ENCODE measurements around the gene NXPH4. TPM values are rescaled to one million over a fixed set of nuclear protein-coding genes. Genes with fewer than 3 reads are reported as not detected.

Gene NXPH4
- total and polyA plus RNA-seq, 10 of the 15 experiments (the other 5 are each of a cell fraction or from before 2014, with no cell fraction given): 0.03 to 0.26 TPM; not detected in 8

DNA sequence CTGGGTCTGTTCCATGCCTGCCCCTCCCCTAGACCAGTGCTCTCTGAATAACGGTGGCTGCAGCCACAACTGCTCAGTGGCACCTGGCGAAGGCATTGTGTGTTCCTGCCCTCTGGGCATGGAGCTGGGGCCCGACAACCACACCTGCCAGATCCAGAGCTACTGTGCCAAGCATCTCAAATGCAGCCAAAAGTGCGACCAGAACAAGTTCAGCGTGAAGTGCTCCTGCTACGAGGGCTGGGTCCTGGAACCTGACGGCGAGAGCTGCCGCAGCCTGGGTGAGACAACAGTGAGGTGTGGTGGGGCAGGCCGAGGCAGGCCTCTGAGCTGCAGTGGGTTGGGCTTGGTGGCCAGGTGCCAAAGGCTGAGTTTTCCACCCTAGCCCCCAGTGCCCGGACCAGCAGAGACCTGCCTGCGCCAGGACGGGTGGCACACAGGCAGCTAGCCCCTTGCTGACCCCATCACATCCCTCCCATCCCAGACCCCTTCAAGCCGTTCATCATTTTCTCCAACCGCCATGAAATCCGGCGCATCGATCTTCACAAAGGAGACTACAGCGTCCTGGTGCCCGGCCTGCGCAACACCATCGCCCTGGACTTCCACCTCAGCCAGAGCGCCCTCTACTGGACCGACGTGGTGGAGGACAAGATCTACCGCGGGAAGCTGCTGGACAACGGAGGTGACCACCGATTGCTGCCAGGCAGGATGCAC lies 41.0 kb upstream of the NXPH4 start:
- Histone ChIP-seq H3K4me2 (ENCODE audit: control insufficient read depth, insufficient read depth) (no peak overlapping the region), H3K9ac (ENCODE audit: control insufficient read depth, insufficient read depth, low read length) (no peak overlapping the region), H3K27me3 (replicated peaks in 1 of 2; ENCODE audit: control insufficient read depth in 2 of 2, insufficient read depth in 2 of 2, low read length in 1 of 2) (no peaks in the 10 kb centered on the region; a peak in 1 of 4 replicates), H2AFZ (ENCODE audit: control insufficient read depth, low read depth, low read length) (no peak overlapping the region), H3K4me3 (no peak overlapping the region), H3K9me3 (replicated peaks; ENCODE audit: control insufficient read depth, insufficient read depth, low read length) (no peaks in the 10 kb centered on the region), H4K20me1 (ENCODE audit: control insufficient read depth, insufficient read depth) (no peaks in the 10 kb centered on the region; the same call in 1 of the 2 replicates), H3K4me1 (ENCODE audit: control insufficient read depth, insufficient read depth, low read length) (no peaks in the 10 kb centered on the region), H3K27ac (ENCODE audit: control insufficient read depth, insufficient read depth) (no peak overlapping the region), H3K79me2 (ENCODE audit: control insufficient read depth, insufficient read depth, low read length) (no peaks in the 10 kb centered on the region), H3K36me3 (ENCODE audit: control insufficient read depth in 2 of 2, insufficient read depth in 2 of 2, low read length in 1 of 2) (no peaks in the 10 kb centered on the region)
- DNase-seq (ENCODE audit: low read depth, low spot score) (no peak), FAIRE-seq (no peak), ATAC-seq (peak; percentile 60)
- CTCF ChIA-PET: interaction anchor here (0.6 to 5.4 kb wide), 16 partner anchors 11 to 432 kb away, joined by 3 to 66 read pairs (median 4); partner anchors contain the start of genes LRP1 and STAT6
- TF ChIP-seq RAD21 (IDR thresholded peaks at IDR 0.05; ENCODE audit: insufficient read depth, low read depth, low read length) (peak; percentile 27; the same call in 1 of the 2 replicates), NFYA (IDR thresholded peaks at IDR 0.05; ENCODE audit: borderline replicate concordance, low read depth, low read length) (no peak), BRCA1 (IDR thresholded peaks at IDR 0.05; ENCODE audit: low read depth, low read length) (no peak)
- TF ChIP-seq, protein P1, sequence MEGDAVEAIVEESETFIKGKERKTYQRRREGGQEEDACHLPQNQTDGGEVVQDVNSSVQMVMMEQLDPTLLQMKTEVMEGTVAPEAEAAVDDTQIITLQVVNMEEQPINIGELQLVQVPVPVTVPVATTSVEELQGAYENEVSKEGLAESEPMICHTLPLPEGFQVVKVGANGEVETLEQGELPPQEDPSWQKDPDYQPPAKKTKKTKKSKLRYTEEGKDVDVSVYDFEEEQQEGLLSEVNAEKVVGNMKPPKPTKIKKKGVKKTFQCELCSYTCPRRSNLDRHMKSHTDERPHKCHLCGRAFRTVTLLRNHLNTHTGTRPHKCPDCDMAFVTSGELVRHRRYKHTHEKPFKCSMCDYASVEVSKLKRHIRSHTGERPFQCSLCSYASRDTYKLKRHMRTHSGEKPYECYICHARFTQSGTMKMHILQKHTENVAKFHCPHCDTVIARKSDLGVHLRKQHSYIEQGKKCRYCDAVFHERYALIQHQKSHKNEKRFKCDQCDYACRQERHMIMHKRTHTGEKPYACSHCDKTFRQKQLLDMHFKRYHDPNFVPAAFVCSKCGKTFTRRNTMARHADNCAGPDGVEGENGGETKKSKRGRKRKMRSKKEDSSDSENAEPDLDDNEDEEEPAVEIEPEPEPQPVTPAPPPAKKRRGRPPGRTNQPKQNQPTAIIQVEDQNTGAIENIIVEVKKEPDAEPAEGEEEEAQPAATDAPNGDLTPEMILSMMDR (IDR thresholded peaks at IDR 0.05 in 2 of 3, conservative IDR thresholded peaks at IDR 0.05 in 1 of 3; ENCODE audit: control insufficient read depth in 2 of 3, extremely low read depth in 1 of 3, insufficient read depth in 1 of 3, low read depth in 3 of 3, low read length in 3 of 3): peak; percentile 53 to 78 (median 54)
- RAD21 ChIA-PET (ENCODE audit: unreplicated experiment): interaction anchor here (1.8 to 3.4 kb wide), 2 partner anchors 52 to 106 kb away, joined by 6 to 13 read pairs; no protein-coding TSS in a partner anchor
- intact Hi-C loops (cut with micrococcal nuclease; ENCODE audit: unreplicated experiment): no loop called here
- POLR2A ChIA-PET: no interaction called here
- SMC1A ChIA-PET (ENCODE audit: uncharacterized antibody, unreplicated experiment): interaction anchor here (0.9 to 1.8 kb wide), 4 partner anchors 12 to 103 kb away, joined by 3 to 7 read pairs (median 3); partner anchors contain the start of gene STAT6
- WGBS (ENCODE audit: insufficient coverage, insufficient replicate concordance, low lambda C conversion rate, missing lambda C conversion rate): 70% methylated on average over 29 of the region's 29 CpGs
- in situ Hi-C loops (cut with MboI): loop anchor here (5.0 kb wide), 1 partner anchor 418 kb away; no protein-coding TSS in a partner anchor
- BruUV-seq (replicated peaks): no TSS peak
